WTC11 (cell line): ENCODE results near the gene GRPR. TPM values are rescaled to one million over a fixed set of nuclear protein-coding genes. Genes with fewer than 3 reads are reported as not detected.

Source experiments
- ATAC-seq: fragments of 200-7000 bp; cut with Tn5 transposase; 2 replicates; pipeline ENCODE4 v1.10.0; 2021; ENCODE audit warnings: mild to moderate bottlenecking, moderate library complexity
- CTCF ChIA-PET: fragments of 300-600 bp; sonication (Branson Sonifier 250); formaldehyde crosslinking; loops from one replicate; lab custom pipeline; 2021; ENCODE audit warnings: antibody characterized with exemption; lab: Charles Lee
- POLR2A ChIA-PET: fragments of 350-600 bp; sonication (Branson Sonifier 250); formaldehyde crosslinking; loops from one replicate; lab custom pipeline; 2021; ENCODE audit warnings: antibody characterized with exemption; lab: Charles Lee
- DNase-seq: peaks from one replicate; pipeline ENCODE4 v3.0.0; 2021; ENCODE audit warnings: low spot score
- H3K27ac Mint-ChIP-seq: 2 replicates; pipeline ENCODE4 v1.8.0; 2021; ENCODE audit warnings: mixed read lengths
- H3K27me3 Mint-ChIP-seq: 2 replicates; pipeline ENCODE4 v1.8.0; 2021; ENCODE audit warnings: low read depth, mild to moderate bottlenecking, moderate library complexity, mixed read lengths
- H3K36me3 Mint-ChIP-seq: 2 replicates; pipeline ENCODE4 v1.8.0; 2021; ENCODE audit warnings: mixed read lengths
- H3K4me1 Mint-ChIP-seq: 2 replicates; pipeline ENCODE4 v1.8.0; 2022; ENCODE audit warnings: mixed read lengths
- H3K4me3 Mint-ChIP-seq: 2 replicates; pipeline ENCODE4 v1.8.0; 2021; ENCODE audit warnings: mild to moderate bottlenecking, moderate library complexity, mixed read lengths
- H3K9me3 Mint-ChIP-seq: 2 replicates; pipeline ENCODE4 v1.8.0; 2021; ENCODE audit warnings: mixed read lengths
- ATF1 ChIP-seq: sonication (generic); formaldehyde crosslinking; IDR thresholded peaks from 2 replicates; pipeline ENCODE4 v1.8.1; 2023; ENCODE audit warnings: mild to moderate bottlenecking, moderate library complexity, missing genetic modification reagents
- CREM ChIP-seq: sonication (generic); formaldehyde crosslinking; IDR thresholded peaks from 2 replicates; pipeline ENCODE4 v1.8.1; 2022; ENCODE audit warnings: mild to moderate bottlenecking, missing genetic modification reagents, moderate library complexity
- ELF4 ChIP-seq: sonication (generic); formaldehyde crosslinking; IDR thresholded peaks from 2 replicates; pipeline ENCODE4 v1.8.1; 2022; ENCODE audit warnings: low read depth, mild to moderate bottlenecking, moderate library complexity, missing genetic modification reagents
- ETV6 ChIP-seq: sonication (generic); formaldehyde crosslinking; IDR thresholded peaks from 2 replicates; pipeline ENCODE4 v1.8.1; 2022; ENCODE audit warnings: mild to moderate bottlenecking, missing genetic modification reagents
- IRF2 ChIP-seq: sonication (generic); formaldehyde crosslinking; IDR thresholded peaks from 2 replicates; pipeline ENCODE4 v1.8.0; 2022; ENCODE audit warnings: low read depth, missing genetic modification reagents, borderline replicate concordance
- JAZF1 ChIP-seq: fragments of 250-450 bp; sonication (Bioruptor Pico); IDR thresholded peaks from 2 replicates; pipeline ENCODE4 v1.9.0; 2021; ENCODE audit warnings: moderate library complexity, mild to moderate bottlenecking, inconsistent platforms
- MYBL2 ChIP-seq: sonication (generic); formaldehyde crosslinking; IDR thresholded peaks from 2 replicates; pipeline ENCODE4 v1.8.1; 2023; ENCODE audit warnings: mild to moderate bottlenecking, moderate library complexity, missing genetic modification reagents
- SMAD4 ChIP-seq: sonication (generic); formaldehyde crosslinking; IDR thresholded peaks from 2 replicates; pipeline ENCODE4 v1.8.0; 2022; ENCODE audit warnings: mild to moderate bottlenecking, missing genetic modification reagents
- SP1 ChIP-seq: sonication (generic); formaldehyde crosslinking; conservative IDR thresholded peaks from 2 replicates; pipeline ENCODE4 v1.8.1; 2022; ENCODE audit warnings: missing genetic modification reagents
- ZBTB21 ChIP-seq: sonication (generic); formaldehyde crosslinking; IDR thresholded peaks from 2 replicates; pipeline ENCODE4 v1.8.1; 2023; ENCODE audit warnings: mild to moderate bottlenecking, missing genetic modification reagents, borderline replicate concordance
- ZNF232 ChIP-seq: sonication (generic); formaldehyde crosslinking; IDR thresholded peaks from 2 replicates; pipeline ENCODE4 v1.8.0; 2022; ENCODE audit warnings: mild to moderate bottlenecking, missing genetic modification reagents
- ZNF263 ChIP-seq: sonication (generic); formaldehyde crosslinking; IDR thresholded peaks from 2 replicates; pipeline ENCODE4 v1.8.1; 2022; ENCODE audit warnings: low read depth, mild to moderate bottlenecking, moderate library complexity, missing genetic modification reagents
- ZNF396 ChIP-seq: fragments of 250-450 bp; sonication (Bioruptor Pico); IDR thresholded peaks from 2 replicates; pipeline ENCODE4 v1.8.0; 2021; ENCODE audit warnings: mild to moderate bottlenecking, moderate library complexity, borderline replicate concordance
- ZNF423 ChIP-seq: fragments of 250-450 bp; sonication (Bioruptor Pico); IDR thresholded peaks from 2 replicates; pipeline ENCODE4 v2.1.2; 2022; ENCODE audit warnings: mild to moderate bottlenecking, moderate library complexity
- ZNF671 ChIP-seq: fragments of 250-450 bp; sonication (Bioruptor Pico); IDR thresholded peaks from 2 replicates; pipeline ENCODE4 v1.8.0; 2021; ENCODE audit warnings: mild to moderate bottlenecking
- total RNA-seq: library from RNA; stranded (reverse); gene quantifications from 3 replicates; pipeline ENCODE4 v1.2.3, GENCODE V29; 2021
- TF ChIP-seq, protein P1 (sequence below): sonication (generic); formaldehyde crosslinking; conservative IDR thresholded peaks from 2 replicates; pipeline ENCODE4 v1.8.1; 2022; ENCODE audit warnings: mild to moderate bottlenecking, missing genetic modification reagents
- TF ChIP-seq, protein P2 (sequence below): sonication (generic); formaldehyde crosslinking; IDR thresholded peaks from 2 replicates; pipeline ENCODE4 v1.8.0; 2023; ENCODE audit warnings: missing genetic modification reagents
- TF ChIP-seq, protein P3 (sequence below): sonication (generic); formaldehyde crosslinking; IDR thresholded peaks from 2 replicates; pipeline ENCODE4 v1.8.1; 2023; ENCODE audit warnings: mild to moderate bottlenecking, moderate library complexity, missing genetic modification reagents
- TF ChIP-seq, protein P4 (sequence below): sonication (generic); formaldehyde crosslinking; IDR thresholded peaks from 2 replicates; pipeline ENCODE4 v1.8.1; 2023; ENCODE audit warnings: mild to moderate bottlenecking, missing genetic modification reagents
- TF ChIP-seq, protein P5 (sequence below): sonication (generic); formaldehyde crosslinking; IDR thresholded peaks from 2 replicates; pipeline ENCODE4 v1.8.0; 2022; ENCODE audit warnings: missing genetic modification reagents
- TF ChIP-seq, protein P6 (sequence below): sonication (generic); formaldehyde crosslinking; IDR thresholded peaks from 2 replicates; pipeline ENCODE4 v1.8.1; 2022; ENCODE audit warnings: low read depth, mild to moderate bottlenecking, moderate library complexity, missing genetic modification reagents, borderline replicate concordance

Gene GRPR
- total RNA-seq, 1 experiment from 2014 or later: 8.9 TPM

DNA sequence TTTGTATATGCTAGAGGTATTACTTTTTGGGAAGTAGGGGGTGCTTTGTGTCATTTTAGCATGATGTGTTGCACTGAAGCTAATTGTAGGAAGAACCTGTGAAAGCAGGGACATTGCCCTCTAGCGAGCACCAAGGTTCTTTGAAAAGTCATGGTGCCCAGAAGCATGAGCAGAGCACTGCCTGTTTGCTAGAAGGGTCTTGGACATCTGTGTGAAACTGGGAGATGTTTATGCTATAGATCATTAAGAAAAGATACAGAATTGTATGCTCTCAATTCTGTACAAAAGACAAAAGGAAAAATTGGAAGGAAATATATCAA, 14.7 kb downstream of the GRPR start:
- Mint-ChIP-seq H3K27ac (no peak overlapping the region), H3K36me3 (peaks cover 9% of the 10 kb centered on the region; the same call in 1 of the 2 replicates), H3K4me1 (peaks cover 32% of the 10 kb centered on the region), H3K9me3 (peaks cover 2% of the 10 kb centered on the region; the same call in 1 of the 2 replicates), H3K27me3 (no peaks in the 10 kb centered on the region), H3K4me3 (no peak overlapping the region)
- ChIA-PET CTCF (interaction anchor here (0.6 to 1.5 kb wide), 6 partner anchors 11 to 123 kb away, joined by 3 to 5 read pairs (median 4); partner anchors contain the start of gene GRPR), POLR2A (interaction anchor here (0.6 kb wide), 1 partner anchor 357 kb away, joined by 4 read pairs; no protein-coding TSS in a partner anchor)
- ATAC-seq (no peak), DNase-seq (no peak)
- no peak for TF ChIP-seq ZNF396
- TF ChIP-seq, protein P1, sequence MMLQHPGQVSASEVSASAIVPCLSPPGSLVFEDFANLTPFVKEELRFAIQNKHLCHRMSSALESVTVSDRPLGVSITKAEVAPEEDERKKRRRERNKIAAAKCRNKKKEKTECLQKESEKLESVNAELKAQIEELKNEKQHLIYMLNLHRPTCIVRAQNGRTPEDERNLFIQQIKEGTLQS (CRISPR knock-in tag): no peak
- TF ChIP-seq, protein P2, sequence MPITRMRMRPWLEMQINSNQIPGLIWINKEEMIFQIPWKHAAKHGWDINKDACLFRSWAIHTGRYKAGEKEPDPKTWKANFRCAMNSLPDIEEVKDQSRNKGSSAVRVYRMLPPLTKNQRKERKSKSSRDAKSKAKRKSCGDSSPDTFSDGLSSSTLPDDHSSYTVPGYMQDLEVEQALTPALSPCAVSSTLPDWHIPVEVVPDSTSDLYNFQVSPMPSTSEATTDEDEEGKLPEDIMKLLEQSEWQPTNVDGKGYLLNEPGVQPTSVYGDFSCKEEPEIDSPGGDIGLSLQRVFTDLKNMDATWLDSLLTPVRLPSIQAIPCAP: no peak
- no peak for TF ChIP-seq CREM (CRISPR knock-in tag)
- TF ChIP-seq ZNF423 (CRISPR knock-in tag): no peak
- TF ChIP-seq ZBTB21 (CRISPR knock-in tag): no peak
- TF ChIP-seq JAZF1 (CRISPR knock-in tag): no peak
- no peak for TF ChIP-seq ZNF232 (CRISPR knock-in tag)
- TF ChIP-seq, protein P3, sequence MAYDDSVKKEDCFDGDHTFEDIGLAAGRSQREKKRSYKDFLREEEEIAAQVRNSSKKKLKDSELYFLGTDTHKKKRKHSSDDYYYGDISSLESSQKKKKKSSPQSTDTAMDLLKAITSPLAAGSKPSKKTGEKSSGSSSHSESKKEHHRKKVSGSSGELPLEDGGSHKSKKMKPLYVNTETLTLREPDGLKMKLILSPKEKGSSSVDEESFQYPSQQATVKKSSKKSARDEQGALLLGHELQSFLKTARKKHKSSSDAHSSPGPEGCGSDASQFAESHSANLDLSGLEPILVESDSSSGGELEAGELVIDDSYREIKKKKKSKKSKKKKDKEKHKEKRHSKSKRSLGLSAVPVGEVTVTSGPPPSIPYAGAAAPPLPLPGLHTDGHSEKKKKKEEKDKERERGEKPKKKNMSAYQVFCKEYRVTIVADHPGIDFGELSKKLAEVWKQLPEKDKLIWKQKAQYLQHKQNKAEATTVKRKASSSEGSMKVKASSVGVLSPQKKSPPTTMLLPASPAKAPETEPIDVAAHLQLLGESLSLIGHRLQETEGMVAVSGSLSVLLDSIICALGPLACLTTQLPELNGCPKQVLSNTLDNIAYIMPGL (CRISPR knock-in tag): no peak
- TF ChIP-seq, protein P4, sequence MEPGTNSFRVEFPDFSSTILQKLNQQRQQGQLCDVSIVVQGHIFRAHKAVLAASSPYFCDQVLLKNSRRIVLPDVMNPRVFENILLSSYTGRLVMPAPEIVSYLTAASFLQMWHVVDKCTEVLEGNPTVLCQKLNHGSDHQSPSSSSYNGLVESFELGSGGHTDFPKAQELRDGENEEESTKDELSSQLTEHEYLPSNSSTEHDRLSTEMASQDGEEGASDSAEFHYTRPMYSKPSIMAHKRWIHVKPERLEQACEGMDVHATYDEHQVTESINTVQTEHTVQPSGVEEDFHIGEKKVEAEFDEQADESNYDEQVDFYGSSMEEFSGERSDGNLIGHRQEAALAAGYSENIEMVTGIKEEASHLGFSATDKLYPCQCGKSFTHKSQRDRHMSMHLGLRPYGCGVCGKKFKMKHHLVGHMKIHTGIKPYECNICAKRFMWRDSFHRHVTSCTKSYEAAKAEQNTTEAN (CRISPR knock-in tag): no peak
- TF ChIP-seq ZNF671 (CRISPR knock-in tag): no peak
- TF ChIP-seq, protein P5, sequence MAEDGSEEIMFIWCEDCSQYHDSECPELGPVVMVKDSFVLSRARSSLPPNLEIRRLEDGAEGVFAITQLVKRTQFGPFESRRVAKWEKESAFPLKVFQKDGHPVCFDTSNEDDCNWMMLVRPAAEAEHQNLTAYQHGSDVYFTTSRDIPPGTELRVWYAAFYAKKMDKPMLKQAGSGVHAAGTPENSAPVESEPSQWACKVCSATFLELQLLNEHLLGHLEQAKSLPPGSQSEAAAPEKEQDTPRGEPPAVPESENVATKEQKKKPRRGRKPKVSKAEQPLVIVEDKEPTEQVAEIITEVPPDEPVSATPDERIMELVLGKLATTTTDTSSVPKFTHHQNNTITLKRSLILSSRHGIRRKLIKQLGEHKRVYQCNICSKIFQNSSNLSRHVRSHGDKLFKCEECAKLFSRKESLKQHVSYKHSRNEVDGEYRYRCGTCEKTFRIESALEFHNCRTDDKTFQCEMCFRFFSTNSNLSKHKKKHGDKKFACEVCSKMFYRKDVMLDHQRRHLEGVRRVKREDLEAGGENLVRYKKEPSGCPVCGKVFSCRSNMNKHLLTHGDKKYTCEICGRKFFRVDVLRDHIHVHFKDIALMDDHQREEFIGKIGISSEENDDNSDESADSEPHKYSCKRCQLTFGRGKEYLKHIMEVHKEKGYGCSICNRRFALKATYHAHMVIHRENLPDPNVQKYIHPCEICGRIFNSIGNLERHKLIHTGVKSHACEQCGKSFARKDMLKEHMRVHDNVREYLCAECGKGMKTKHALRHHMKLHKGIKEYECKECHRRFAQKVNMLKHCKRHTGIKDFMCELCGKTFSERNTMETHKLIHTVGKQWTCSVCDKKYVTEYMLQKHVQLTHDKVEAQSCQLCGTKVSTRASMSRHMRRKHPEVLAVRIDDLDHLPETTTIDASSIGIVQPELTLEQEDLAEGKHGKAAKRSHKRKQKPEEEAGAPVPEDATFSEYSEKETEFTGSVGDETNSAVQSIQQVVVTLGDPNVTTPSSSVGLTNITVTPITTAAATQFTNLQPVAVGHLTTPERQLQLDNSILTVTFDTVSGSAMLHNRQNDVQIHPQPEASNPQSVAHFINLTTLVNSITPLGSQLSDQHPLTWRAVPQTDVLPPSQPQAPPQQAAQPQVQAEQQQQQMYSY (CRISPR knock-in tag): no peak

DNA sequence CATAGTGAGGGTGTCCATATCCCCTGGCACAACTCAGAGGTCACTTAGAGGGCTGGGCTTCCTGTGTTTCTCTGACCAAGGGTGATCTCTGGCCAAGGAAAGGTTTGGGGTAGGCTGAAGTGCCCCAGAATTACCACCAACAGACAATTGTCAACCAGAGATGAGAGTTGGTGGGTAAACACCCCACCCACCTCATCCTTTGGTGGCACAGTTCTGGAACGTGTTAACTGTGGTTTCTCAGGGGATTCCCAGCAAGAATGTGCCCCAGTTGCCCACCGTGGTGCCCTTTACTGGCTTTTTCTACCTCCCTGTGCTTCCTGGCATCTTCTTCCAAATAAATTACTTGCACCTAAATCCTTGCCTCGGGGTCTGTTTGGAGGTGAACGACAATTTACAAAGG, 17.1 kb downstream of the GRPR start:
- CTCF ChIA-PET: no interaction called here
- POLR2A ChIA-PET: no interaction called here

More for the DNA sequence above, 17.1 kb downstream of the GRPR start:
- peaks cover 10% of the 10 kb centered on the region for H3K4me1 Mint-ChIP-seq
- DNase-seq (no peak), ATAC-seq (no peak)
- no peaks in the 10 kb centered on the region for H3K27me3 Mint-ChIP-seq
- H3K4me3 Mint-ChIP-seq: no peak overlapping the region
- TF ChIP-seq, protein P6, sequence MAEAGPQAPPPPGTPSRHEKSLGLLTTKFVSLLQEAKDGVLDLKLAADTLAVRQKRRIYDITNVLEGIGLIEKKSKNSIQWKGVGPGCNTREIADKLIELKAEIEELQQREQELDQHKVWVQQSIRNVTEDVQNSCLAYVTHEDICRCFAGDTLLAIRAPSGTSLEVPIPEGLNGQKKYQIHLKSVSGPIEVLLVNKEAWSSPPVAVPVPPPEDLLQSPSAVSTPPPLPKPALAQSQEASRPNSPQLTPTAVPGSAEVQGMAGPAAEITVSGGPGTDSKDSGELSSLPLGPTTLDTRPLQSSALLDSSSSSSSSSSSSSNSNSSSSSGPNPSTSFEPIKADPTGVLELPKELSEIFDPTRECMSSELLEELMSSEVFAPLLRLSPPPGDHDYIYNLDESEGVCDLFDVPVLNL (CRISPR knock-in tag): no peak
- TF ChIP-seq IRF2 (no peak), MYBL2 (no peak), ATF1 (CRISPR knock-in tag) (no peak), ZNF423 (CRISPR knock-in tag) (no peak), ELF4 (CRISPR knock-in tag) (no peak), ZNF671 (CRISPR knock-in tag) (no peak), SP1 (no peak), SMAD4 (CRISPR knock-in tag) (no peak), ETV6 (CRISPR knock-in tag) (no peak), ZNF263 (CRISPR knock-in tag) (no peak), ZNF396 (no peak)
- TF ChIP-seq, protein P1 (CRISPR knock-in tag): no peak
- TF ChIP-seq, all 79 proteins: peak for 0
- Mint-ChIP-seq H3K27ac (no peak overlapping the region), H3K9me3 (peaks cover 19% of the 10 kb centered on the region), H3K36me3 (peaks cover 28% of the 10 kb centered on the region)
